ENCODE data around the gene GNG12.

DNA sequence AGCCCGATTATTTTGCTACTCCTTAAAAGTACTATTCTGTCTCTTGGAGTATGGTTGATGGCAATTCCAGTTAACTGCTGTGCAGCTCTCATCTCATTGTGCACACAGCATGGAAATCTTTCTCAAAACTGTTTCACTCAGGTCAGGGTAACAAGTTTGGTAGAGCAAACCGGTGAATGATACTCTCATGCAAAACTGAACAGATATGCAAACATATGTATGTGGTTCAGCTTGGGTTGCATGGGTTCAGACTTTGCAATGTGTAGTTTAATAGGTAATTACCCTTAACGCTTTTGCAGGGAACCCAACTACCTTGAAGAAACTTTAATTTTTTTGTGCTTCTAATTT lies 146.1 kb downstream of the GNG12 start:
- TF ChIP-seq POLR2A (IDR thresholded peaks at IDR 0.05) (no peak), POLR2AphosphoS5 (IDR thresholded peaks at IDR 0.05) (no peak), EP300 (IDR thresholded peaks at IDR 0.05) (no peak)
- TF ChIP-seq, protein P1, sequence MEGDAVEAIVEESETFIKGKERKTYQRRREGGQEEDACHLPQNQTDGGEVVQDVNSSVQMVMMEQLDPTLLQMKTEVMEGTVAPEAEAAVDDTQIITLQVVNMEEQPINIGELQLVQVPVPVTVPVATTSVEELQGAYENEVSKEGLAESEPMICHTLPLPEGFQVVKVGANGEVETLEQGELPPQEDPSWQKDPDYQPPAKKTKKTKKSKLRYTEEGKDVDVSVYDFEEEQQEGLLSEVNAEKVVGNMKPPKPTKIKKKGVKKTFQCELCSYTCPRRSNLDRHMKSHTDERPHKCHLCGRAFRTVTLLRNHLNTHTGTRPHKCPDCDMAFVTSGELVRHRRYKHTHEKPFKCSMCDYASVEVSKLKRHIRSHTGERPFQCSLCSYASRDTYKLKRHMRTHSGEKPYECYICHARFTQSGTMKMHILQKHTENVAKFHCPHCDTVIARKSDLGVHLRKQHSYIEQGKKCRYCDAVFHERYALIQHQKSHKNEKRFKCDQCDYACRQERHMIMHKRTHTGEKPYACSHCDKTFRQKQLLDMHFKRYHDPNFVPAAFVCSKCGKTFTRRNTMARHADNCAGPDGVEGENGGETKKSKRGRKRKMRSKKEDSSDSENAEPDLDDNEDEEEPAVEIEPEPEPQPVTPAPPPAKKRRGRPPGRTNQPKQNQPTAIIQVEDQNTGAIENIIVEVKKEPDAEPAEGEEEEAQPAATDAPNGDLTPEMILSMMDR (IDR thresholded peaks at IDR 0.05) = no peak
